Measurements from ENCODE around the gene CCDC182.

CCDC182 gene

DNA sequence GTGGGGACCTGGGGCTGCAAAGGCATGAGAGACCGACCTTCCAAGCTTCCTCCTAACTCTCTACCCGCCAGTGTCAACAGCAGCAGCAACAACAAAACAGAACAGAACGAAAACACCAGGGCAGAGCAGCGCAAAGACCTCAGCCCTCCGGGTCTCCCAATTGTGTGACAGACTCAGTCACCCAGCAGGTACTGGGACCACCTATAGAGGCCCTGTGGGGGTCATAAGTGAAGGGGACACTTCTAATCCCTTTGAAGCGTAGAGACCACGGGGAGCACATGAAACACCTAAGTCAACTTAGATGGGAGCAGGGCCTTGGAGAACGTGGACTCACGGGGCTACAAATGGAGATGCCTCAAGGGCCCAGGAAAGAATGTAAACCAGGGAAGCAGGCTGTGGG, 12.6 kb upstream of the CCDC182 start:
- H3K4me3 ChIP-seq (ENCODE audit: low read depth, low read length), result no peak overlapping the region

DNA sequence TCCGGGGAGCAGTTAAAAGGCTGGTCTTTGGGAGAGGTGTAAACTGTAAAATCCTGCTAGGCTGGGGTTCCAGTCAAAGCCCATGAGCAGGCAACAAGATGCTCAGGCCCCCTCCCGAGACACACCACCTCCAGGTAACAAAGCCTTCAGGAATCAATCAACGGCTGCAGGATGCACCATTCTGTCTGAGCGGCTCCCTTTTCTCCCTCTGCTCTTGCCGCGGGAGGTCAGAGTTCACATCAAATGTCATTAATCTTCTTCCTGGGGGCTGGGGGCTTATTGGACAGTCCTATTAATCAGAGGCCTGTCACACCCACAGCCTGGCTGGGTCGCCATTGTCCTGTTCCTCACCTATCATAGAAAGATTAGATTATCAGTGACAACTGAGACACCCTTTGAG, 11.9 kb upstream of the CCDC182 start:
- no peak overlapping the region for H3K4me3 ChIP-seq (ENCODE audit: low read depth, low read length)

DNA sequence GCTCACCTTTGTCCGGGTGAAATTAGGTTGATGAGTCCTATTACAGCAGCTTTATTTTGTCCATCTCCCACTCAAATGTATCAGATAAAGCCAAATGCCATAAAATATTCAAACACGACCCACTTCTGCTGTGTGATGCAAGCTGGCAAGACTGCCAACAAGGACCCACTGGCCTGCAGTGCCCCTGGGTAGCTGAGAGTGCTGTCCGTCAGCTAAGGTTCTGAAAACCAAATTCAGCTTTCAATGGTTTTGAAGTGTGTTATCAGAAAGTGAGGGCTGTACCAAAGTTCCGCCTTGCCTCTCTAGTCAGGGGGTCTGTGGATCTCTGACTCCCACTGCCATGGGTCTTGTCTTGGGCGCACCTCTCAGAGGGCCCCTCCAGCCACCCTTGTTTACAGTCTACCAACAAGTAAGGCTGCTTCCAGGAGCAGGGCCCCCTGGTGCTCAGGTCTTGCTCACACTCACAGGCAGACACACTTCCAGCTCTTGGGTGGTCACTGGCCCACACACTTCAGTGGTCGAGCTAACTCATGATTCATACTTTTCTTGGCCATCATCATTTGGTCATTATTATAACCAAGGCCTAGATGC, 10.5 kb upstream of the CCDC182 start:
- no peak overlapping the region for H3K4me3 ChIP-seq (ENCODE audit: low read depth, low read length)

DNA sequence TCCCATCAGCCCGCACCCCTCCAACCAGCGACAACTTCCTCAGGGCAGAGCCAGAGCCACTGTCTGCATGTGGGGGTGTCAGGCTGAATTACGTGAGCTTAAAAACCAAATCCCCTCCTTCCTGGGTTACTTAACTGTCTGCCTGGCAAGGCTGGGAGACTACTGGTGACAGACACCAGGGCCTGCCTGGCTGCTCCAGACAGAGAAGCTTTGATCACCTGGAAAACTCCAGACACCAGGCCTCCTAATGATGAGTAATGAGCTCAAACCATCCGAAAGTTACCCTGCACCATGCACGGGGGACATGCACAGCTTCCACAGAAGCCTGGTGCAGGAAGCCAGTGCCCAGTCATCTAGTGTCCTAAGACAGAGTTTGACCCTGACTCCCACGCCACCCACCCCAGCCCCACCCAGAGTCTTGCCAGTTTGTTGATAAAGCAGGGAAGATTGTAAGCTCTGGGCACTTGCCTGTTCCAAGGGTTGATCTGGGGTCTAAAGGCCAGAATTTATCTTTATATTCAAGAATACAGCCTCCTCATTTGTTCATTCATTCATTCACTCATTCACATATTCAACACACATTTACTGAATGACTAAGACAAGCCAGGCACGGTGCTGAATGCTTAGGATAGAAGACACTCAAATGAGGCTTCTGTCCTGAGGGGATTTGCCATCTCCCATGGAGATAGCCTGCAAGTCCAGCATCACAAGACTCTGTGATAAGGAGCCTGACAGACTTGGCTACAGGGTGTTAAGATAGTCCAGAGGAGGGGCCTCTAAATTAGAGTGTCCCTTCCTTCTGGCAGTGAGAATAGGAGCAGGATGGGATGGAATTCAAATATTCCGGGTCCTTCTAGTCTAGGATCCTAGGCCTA, 7.2 kb upstream of the CCDC182 start:
- no peak overlapping the region for H3K4me3 ChIP-seq (ENCODE audit: low read depth, low read length)

DNA sequence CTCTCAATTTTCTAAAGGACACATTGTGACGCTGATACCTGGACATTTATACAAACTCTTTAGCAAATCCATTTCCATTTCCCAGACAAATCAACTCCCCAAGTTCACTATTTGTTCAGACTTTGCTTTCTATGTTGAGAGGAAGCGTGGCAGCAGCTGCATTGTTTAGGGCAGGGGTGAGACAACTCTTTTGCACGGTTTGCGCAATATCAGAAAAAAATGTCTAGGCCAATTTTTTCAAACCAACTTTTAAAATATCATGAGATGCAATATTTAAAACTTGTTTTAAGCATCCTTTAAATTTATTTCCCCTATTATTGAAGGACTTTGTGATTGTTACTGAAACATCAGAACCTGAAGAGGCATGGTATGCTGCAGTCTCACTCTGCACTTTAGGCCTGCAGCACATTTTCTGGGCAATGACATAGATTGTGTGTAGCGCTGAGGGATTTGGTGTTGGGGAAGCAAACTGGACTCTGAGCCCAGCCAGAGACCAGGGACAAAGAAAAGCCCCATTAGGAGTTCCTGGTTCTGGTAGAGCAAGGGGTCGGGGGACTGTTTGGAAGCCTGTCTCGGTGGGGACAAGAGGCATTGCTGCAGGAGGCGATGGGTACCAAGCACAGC, 6.4 kb upstream of the CCDC182 start:
- no peak overlapping the region for H3K4me3 ChIP-seq (ENCODE audit: low read depth, low read length)

DNA sequence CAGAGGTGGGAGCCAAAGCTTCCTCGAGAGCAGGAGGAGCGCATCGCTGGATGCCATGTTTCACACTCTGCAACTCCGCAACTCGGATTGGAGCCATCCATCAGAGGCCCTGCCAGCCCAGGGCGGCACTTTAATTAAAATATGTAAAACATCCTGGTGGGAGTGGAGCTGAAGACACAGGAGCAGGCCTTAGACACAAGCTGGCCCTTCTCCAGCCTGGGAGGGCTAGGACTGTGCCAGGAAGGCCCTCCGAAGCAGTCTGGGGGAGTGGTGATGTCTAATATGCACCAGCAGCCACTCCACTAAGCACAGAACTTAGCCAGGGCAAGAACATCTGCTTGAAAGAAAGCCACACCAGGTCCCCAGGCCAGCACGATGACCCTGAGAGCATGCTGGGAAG, 5.8 kb upstream of the CCDC182 start:
- no peak overlapping the region for H3K4me3 ChIP-seq (ENCODE audit: low read depth, low read length)

DNA sequence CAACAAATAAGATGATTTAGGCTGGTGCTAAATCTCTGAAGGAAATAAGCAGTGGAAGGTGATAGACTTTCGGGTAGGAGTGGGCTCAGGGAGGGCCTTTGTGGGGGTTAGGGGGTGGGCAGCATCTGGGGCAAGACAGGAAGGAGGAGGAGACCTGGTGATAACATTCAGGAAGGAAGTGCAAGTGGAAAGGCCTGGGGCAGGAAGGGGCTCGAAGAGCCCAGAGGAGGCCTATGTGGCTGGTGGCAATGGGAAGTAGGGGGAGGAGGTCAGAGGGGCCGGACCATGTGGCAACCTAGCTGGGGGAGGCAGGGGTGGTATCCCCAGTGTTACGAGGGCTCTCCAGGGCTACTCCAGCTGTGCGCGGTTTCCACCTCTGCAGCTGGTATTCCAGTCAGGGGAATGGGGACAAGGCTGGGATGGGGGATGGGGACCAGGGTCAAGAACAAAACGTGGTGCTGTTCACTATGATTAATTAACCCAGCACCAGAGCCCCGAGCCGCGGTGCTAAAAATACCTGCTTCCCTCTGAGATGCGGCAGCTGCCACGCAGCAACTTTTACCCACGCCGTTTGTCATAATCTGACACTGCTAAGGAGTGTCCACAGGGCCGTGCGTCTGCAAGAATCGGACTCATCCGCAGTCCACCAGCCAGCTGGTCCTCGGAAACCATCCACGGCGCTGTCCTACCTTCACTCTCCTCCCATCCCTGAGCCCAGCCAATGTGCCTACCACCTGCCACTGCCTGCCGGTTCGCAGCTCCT, 5.2 kb upstream of the CCDC182 start:
- H3K4me3 ChIP-seq (ENCODE audit: low read depth, low read length), result no peak overlapping the region

DNA sequence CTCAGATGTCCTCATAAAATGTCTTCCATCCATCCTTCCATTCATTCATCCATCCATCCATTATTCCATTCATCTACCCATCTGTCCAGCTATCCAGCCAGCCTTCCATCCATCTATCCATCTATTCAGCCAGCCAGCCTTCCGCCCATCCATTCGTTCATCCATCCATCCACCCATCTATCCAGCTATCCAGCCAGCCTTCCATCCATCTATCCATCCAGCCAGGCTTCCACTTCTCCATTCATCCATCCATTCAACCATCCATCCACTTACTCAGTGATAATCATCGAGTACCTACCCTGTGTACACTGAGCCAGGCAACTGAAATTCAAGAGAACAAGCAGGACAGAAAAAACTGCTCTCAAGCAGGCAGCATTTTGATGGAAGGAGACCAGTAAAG, 4.6 kb upstream of the CCDC182 start:
- no peak overlapping the region for H3K4me3 ChIP-seq (ENCODE audit: low read depth, low read length)

DNA sequence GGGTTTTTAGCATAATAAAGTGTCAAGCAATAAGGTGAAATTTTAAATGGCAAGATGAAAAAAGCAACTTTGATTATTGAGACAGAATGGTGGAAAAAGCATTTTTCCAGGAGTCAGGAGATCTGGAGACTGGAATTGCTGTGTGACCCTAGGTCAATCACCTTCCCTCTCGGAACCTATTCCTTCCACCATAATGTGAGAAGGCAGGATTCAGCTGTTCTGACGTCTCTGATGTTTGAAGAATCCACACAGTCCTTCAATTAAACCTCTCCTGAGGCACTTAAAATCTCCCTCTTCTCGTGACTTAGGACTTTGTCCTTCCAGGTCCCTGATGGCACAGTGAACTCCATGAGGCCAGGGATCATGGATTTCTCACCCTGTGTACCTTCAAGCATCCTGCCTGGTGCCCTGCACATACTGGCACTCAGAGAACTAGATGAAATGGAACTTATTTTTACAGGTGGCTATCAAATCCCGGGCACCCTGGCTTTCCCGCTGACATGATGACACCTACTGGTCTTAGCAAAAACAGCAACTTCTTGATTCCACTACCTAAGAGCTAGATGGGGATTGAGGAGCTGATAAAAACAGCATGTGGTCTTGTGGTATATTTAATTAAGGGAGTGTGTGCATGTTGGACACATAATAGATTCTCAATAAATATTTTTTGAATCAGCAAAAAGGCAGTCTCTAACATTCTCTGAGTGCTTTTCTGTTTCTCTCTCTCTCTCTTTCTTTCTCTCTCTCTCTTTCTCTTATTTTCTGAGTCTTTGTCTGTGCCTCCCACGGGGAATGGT, 2.3 kb upstream of the CCDC182 start:
- no peak overlapping the region for H3K4me3 ChIP-seq (ENCODE audit: low read depth, low read length)

DNA sequence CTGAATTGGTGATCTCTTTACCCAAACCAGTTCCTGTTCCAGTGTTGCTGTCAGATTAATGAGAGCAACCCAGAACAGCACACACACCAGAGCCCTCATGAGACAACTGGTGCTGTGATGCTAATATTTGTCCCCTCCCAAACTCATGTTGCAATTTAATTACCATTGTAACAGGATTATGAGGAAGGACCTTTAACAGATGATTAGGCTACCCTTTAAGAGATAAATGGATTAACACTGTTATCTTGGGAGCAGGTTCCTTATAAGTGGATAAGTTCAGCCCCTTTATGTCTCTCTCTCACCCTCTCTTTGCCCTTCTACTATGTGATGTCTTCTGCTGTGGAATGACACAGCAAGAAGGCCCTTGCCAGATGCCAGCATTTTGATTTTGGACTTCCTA, 1.1 kb upstream of the CCDC182 start:
- H3K4me3 ChIP-seq (ENCODE audit: low read depth, low read length), result no peak overlapping the region

DNA sequence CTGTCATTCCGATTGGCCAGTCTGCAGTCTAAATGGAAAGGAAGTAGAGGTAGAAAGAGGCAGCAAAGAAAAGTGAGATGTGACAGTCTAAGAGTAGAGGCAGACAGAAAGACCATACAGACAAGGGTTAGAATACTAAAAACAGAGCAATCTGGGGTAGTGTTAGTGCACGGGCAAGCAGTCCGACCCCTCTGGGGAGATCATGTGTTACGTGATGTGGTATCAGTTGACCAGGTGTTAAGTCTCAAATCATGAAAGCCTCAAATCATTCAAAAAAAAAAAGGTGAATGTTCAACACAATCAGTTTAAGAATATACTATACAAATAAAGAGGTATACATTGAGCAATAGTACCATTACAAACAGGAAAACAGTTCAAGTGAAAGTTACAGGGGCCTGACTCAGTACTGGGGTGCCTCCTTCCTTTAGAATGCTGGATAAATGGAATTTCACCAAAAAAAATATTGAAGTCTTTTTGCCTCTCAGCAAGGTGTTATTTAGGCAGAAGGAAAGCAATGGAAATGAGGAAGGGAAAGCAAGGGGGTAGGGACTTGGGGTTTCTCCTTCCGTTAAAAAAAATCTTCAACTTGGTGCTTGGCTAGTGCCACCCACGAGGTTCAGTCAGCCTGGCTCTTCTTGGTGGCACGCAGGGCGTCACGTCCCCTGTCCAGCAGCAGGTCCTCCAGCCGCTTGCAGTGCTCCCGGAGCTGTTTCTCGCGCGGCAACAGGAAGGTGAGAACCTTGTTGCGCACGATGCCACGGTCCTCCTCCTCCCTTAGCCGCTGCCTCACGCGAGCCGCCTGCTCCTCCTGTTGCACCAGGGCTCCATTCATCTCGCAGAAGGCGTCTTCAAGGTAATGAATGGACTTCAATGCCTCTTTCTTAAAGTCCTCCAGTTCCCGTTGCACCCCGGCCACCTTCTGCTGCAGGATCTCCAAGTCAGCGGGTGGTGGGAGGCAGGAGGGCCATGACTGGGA, 616 bp downstream of the CCDC182 start:
- no peak overlapping the region for H3K4me3 ChIP-seq (ENCODE audit: low read depth, low read length)

DNA sequence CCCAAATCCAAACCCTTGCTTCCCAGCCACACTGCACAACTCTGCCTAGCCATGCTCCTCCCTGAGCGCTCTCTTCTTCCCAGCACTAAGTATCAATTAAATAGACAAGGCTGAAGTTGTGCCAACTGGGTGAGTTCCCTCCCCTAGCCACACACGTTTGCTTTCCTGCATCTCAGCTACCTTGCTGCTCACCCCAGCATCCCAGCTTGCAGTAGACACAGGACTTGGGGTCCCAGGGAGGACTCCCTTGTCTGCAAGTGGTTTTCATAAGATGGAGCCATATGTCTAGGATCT, 4.9 kb downstream of the CCDC182 start:
- no peak overlapping the region for H3K4me3 ChIP-seq (ENCODE audit: low read depth, low read length)

DNA sequence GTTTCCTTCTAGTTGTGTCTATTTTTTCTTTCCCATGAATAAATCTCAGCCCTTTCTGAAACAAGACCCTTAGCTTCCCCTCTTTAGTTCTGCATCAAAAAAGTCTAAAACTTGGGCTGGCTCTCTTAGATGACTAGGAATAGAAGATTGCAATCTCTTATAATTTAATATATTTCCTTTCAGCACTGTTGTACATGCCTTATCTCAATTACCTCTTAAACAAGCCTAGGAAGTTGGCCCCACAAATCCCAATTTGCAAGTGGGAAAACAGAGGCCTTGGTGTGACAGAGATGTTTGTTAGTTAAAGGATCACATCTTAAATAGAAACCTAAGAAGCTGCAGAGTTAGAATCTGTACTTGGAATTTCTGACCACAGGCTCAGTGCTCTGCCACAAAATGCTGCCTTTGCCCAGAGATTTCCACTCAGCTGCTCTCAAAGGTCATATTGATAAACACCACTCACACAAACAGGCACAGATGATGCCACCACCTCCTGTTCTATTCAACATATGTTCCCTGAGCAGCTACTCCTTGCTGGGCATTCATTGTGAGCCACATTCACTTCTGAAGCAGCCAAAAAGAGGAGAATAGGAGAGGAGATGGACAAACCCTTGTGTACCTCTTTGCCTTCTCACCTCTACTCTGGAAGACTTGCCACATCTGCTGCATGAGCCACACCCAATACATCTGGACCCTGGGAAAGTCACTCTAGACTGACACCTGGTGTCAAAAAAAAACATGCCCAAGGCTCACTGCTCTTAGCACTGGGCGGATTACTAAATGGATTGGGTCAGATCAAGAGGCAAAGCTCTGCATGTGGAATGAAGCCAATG, 5.5 kb downstream of the CCDC182 start:
- no peak overlapping the region for H3K4me3 ChIP-seq (ENCODE audit: low read depth, low read length)

DNA sequence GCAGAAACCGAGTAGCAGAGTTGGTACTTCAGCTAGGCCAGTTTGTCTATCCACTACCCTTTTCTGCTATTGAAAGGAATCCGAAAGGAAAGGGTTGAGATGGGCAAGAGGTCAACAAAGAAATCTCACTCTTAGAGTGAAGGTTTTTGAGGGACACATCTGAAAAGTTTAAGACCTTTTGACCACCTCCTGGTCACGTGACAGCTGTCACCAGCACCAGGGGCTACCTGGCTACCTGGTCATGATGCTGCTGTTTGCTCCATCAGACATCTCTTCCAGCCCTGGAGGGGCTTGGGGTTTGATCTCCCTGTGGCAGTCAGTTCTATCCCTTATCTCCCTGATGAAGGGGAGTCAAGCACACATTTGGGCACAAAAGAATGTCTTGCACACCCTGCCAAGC, 7.6 kb downstream of the CCDC182 start:
- no peak overlapping the region for H3K4me3 ChIP-seq (ENCODE audit: low read depth, low read length)

DNA sequence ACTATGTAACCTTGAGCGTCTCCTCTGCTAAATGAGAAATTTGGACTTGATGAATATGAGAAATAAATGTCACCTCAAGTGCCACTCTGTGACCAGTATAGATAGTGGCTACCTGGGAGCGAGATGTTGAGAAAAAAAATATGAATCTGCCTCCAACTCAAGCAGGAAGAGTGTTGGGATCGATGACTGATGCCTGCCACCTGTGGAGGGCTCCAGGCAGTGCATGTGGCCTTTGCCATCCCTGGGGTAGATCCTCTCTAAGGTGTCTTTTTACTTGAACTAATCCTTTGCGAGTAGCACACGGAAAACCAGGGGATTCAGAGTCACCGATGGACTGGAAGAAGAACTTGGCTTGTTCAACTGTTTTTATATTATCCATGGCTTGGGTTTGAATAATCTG, 9.4 kb downstream of the CCDC182 start:
- H3K4me3 ChIP-seq (ENCODE audit: low read depth, low read length), result no peak overlapping the region

DNA sequence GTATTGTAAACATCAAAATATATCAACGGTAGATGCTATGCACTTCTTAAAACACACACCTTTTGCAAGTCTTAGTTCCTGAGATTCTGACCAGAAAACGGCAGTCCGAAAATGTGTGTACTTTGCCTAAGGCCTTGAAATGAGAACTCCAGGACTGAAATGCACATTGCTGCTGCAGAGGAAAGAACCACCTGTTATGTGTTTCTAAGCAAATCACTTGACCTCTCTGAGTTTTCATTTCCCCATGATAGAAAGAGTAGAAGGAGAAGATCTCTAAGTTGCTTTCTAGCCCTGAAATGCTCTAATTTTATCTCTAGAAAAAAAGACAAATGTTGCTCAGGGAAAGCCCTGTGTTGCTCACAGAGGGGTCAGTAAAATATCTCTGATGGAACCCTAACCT, 9.9 kb downstream of the CCDC182 start:
- no peak overlapping the region for H3K4me3 ChIP-seq (ENCODE audit: low read depth, low read length)

DNA sequence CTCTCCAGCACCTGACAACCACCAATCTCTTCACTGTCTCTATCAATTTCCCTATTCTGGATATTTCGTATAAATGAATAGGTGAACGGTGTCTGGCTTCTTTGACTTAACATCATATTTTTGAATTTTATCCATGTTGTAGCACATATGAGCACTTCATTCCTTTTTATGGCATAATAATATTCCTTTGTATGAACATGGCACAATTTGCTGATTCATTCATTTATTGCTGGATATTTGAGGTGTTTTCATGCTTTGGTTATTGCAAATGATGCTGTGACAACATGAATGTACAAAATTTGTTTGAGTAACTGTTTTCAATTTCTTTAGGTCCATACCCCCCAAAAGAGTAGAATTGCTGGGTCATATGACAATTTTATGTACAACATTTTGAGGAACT, 12.0 kb downstream of the CCDC182 start:
- no peak overlapping the region for H3K4me3 ChIP-seq (ENCODE audit: low read depth, low read length)

DNA sequence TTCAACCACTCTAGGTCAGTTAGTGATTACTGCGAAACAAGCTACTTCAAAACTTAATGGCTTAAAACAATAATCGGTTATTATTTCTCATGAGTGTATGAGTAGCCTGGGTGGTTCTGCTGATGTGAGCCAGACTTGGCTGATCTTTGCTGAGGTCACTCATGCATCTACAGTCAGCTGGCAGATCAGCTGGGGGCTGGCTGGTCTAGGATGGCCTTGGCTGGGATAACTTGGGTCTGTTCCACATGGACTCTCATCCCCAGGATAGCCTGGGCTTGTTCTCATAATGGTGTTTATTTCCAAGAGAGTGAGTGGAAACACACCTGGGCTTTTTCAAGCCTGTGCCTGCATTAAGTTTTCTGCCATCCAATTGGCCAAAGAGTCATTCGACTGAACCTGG, 13.0 kb downstream of the CCDC182 start:
- no peak overlapping the region for H3K4me3 ChIP-seq (ENCODE audit: low read depth, low read length)

Measured in iPS-11a (cell line).